Tibial artery (tissue), 4 donors: ENCODE data around the gene ESCO1.
A peak's percentile ranks its signal among the peaks of the same experiment; 100 is the strongest.

ENCODE experiments used
- DNase-seq, 2 donors: peaks; one replicate each; pipeline ENCODE4 v3.0.0-alpha.2; 2019
- H3K27ac ChIP-seq, 2 donors: fragments of 200-600 bp; sonication (generic) in 1 of 2; 1 replicate in 1 of 2; 2 replicates in 1 of 2; pipeline ENCODE4 v1.5.1; 2018 to 2019; ENCODE audit warnings: mild to moderate bottlenecking in 1 of 2
- H3K27me3 ChIP-seq, 2 donors: fragments of 200-600 bp; sonication (generic) in 1 of 2; one replicate each; pipeline versions ENCODE4 v1.5.1 to v1.6.0; 2016 to 2019
- H3K36me3 ChIP-seq, 3 donors: fragments of 200-600 bp; sonication (generic) in 2 of 3; one replicate each; pipeline ENCODE4 v1.5.1; 2016 to 2019; ENCODE audit warnings: mild to moderate bottlenecking in 2 of 3
- H3K4me1 ChIP-seq, 4 donors: fragments of 200-600 bp; sonication (generic) in 2 of 4; 1 replicate in 3 of 4; 2 replicates in 1 of 4; pipeline ENCODE4 v1.5.1; 2016 to 2019
- H3K4me3 ChIP-seq, 2 donors: fragments of 200-600 bp; sonication (generic) in 1 of 2; 1 replicate in 1 of 2; 2 replicates in 1 of 2; pipeline ENCODE4 v1.5.1; 2018 to 2019; ENCODE audit warnings: mild to moderate bottlenecking in 2 of 2
- H3K9me3 ChIP-seq, 3 donors: fragments of 200-600 bp; sonication (generic) in 1 of 3; one replicate each; pipeline ENCODE4 v1.5.1; 2016 to 2019
- intact Hi-C: fragments of 100-400 bp; cut with DNase I; formaldehyde crosslinking; loops from one replicate; pipeline ENCODE4 v1.15.0; 2023; ENCODE audit warnings: low total_unique reads
- TF ChIP-seq, protein P1 (sequence below), 2 experiments: fragments of 200-600 bp in 1 of 2; fragments of 450-650 bp in 1 of 2; IDR thresholded peaks; one replicate each; pipeline ENCODE4 v1.5.1; 2017 to 2019; ENCODE audit warnings: antibody characterized with exemption in 2 of 2, mild to moderate bottlenecking in 1 of 2, moderate library complexity in 1 of 2

The ESCO1 gene

DNA sequence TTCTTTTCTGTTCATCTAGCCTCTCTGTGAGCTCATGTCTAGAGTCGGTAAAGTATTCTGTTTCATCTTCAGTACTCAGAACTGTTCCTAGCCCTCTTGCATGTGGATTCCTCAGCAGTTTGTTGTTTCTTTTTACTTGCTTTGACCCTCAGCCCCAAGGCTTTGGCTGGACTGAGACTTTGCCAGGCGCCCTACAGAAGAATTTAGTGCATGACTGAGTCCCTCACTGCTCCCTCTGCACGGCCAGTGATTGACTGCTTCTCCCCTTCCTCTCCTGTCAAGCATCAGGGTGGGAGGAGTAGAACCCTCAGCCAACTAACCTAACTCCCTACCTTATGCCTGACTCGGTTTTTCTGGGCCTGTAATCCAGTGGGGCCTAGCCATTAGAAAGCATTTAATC is 109.8 kb downstream of the ESCO1 start:
- Histone ChIP-seq H3K27ac (peak overlapping the region in 1 of 2 donors; percentile 29), H3K4me3 (no peak overlapping the region), H3K9me3 (no peaks in the 10 kb centered on the region), H3K36me3 (peaks cover 0 to under 1% (median 0%) of the 10 kb centered on the region in 3 donors), H3K4me1 (no peaks in the 10 kb centered on the region), H3K27me3 (no peaks in the 10 kb centered on the region)
- intact Hi-C loops: no loop called here
- TF ChIP-seq, protein P1, sequence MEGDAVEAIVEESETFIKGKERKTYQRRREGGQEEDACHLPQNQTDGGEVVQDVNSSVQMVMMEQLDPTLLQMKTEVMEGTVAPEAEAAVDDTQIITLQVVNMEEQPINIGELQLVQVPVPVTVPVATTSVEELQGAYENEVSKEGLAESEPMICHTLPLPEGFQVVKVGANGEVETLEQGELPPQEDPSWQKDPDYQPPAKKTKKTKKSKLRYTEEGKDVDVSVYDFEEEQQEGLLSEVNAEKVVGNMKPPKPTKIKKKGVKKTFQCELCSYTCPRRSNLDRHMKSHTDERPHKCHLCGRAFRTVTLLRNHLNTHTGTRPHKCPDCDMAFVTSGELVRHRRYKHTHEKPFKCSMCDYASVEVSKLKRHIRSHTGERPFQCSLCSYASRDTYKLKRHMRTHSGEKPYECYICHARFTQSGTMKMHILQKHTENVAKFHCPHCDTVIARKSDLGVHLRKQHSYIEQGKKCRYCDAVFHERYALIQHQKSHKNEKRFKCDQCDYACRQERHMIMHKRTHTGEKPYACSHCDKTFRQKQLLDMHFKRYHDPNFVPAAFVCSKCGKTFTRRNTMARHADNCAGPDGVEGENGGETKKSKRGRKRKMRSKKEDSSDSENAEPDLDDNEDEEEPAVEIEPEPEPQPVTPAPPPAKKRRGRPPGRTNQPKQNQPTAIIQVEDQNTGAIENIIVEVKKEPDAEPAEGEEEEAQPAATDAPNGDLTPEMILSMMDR (IDR thresholded peaks at IDR 0.05): no peak
- no peak for DNase-seq

DNA sequence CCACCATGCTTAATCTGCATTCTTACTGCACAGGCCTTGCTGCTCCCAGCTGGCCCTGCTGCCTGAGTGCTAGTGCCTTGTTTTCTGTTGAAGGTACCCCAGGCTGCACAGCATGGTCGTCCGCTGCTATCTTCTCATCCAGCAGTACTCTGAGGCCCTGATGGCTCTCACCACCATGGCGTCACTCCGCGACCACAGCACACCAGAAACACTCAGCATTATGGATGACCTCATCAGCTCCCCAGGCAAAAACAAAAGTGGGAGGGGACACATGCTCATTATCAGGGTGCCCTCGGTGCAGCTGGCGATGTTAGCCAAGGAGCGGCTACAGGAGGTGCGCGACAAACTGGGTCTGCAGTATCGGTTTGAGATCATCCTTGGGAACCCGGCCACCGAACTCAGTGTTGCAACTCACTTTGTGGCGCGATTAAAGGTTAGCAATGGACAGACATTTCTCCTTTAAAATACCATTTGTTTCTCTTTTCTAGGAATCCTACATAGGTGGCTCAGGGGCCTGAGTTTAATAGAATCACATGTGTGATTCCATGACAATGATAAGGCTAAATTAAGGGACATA is 110.5 kb downstream of the ESCO1 start:
- H3K27ac ChIP-seq: no peak overlapping the region
- H3K9me3 ChIP-seq: no peaks in the 10 kb centered on the region
- no peaks in the 10 kb centered on the region for H3K36me3 ChIP-seq
- no peaks in the 10 kb centered on the region for H3K27me3 ChIP-seq
- TF ChIP-seq, protein P1 (IDR thresholded peaks at IDR 0.05): no peak
- intact Hi-C loops: no loop called here
- no peak for DNase-seq
- no peak overlapping the region for H3K4me3 ChIP-seq
- H3K4me1 ChIP-seq: no peaks in the 10 kb centered on the region

DNA sequence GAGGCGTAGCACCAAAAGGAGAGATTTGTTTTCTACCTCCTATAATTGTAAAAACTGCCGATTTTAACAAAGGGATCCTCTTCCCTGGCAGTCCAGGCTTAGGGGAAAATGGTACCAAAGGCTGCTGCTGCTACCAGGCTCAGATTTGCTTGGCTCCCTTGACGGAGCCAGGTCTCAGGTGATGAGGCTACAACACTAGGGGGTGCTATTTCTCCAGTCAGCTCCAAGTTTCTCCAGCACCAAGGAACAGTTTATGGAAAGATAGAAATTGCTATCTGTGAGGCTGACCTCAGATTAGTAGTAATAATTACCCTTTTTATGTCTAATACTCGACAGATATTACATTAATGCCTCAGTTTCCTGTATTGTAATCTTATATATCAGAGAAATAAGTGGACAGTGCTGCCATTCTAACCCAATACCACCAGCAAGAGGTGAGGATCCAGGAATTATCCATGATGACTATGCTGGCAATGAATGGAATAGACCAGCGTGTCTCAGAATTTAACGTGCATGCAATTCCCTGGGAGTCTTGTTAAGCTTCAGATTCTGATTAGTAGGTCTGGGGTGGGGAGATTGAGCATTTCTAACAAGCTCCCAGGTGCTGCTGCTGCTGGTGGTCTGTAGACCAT is 111.3 kb downstream of the ESCO1 start:
- Histone ChIP-seq H3K9me3 (no peaks in the 10 kb centered on the region), H3K27me3 (no peaks in the 10 kb centered on the region), H3K27ac (no peak overlapping the region), H3K4me1 (peaks cover 0 to 2% (median 0%) of the 10 kb centered on the region in 4 donors), H3K36me3 (no peaks in the 10 kb centered on the region), H3K4me3 (no peak overlapping the region)
- intact Hi-C loops: no loop called here
- DNase-seq: no peak
- TF ChIP-seq, protein P1 (IDR thresholded peaks at IDR 0.05): peak; percentile 63 to 65

DNA sequence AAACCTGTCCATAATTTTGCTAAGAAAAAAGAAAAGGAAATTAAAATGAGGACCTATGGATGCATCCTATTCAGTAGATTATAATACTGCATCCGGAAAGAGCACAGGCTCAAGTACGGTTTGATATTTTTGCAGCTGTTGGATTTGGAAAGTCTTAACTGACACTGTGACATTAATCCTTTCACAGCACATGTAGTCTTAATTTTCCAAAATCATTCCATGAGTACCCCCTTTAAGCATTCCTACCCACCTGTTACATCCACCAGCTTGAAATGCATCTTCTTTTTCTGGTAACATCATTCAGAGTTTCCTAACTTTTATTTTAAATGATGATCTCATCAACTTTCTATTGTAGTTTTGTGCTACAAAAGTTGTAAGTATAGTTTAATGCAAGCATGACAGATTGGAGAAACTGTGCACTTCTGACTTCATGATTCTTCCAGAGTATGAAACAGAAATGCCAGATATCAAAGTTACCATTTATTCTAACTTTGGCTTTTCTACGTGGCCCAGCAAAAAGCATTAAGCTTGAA is 113.5 kb downstream of the ESCO1 start:
- no peak for DNase-seq
- H3K9me3 ChIP-seq: no peaks in the 10 kb centered on the region
- H3K27me3 ChIP-seq: no peaks in the 10 kb centered on the region
- no peaks in the 10 kb centered on the region for H3K36me3 ChIP-seq
- intact Hi-C loops: no loop called here
- TF ChIP-seq, protein P1 (IDR thresholded peaks at IDR 0.05): no peak
- H3K4me1 ChIP-seq: peaks cover 0 to 15% (median 0%) of the 10 kb centered on the region in 4 donors
- H3K27ac ChIP-seq: no peak overlapping the region
- H3K4me3 ChIP-seq: no peak overlapping the region

DNA sequence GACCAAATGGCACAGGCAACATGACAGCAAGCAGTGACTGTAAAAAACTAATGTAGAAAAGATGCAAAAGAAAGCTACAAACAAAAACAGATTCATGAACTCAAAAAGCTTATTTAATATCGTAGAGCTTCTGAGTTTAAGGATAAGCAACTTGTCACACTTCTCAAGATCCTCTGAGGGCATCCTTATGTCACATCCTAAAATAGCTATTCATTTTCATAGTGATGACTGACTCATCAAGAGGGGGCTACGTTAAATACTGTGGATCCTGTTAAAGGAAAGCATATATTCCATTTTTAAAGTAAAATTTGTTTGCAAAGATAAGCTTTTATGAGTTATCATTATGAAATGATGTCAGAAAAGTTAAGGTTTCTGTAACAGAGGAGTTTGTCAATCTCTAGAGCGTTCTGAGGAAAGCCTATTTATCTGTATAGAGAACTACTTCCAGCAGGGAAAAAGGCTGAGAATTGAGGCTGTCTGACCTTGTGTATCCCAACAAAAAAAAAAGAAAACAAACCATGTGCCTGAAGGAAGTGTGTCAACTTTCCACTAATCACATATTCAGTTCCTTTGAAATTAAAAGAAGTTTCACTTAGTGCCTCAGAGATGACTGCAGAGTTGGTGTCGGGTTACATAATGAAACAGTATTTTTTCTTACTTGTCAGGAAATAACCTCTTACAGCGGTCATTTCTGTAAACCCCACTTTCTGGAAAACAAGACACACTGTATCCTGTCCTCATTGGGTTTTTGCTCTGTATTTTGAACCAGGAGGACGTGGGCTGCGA is 115.5 kb downstream of the ESCO1 start:
- DNase-seq: no peak
- H3K27me3 ChIP-seq: no peaks in the 10 kb centered on the region
- peaks cover 0 to 15% (median 0%) of the 10 kb centered on the region in 4 donors for H3K4me1 ChIP-seq
- H3K4me3 ChIP-seq: no peak overlapping the region
- H3K9me3 ChIP-seq: no peaks in the 10 kb centered on the region
- TF ChIP-seq, protein P1 (IDR thresholded peaks at IDR 0.05): no peak
- no peak overlapping the region for H3K27ac ChIP-seq
- no peaks in the 10 kb centered on the region for H3K36me3 ChIP-seq
- intact Hi-C loops: no loop called here
